Endothelial cell of umbilical vein (primary cell): ENCODE measurements around the gene IFRD2. TPM values are rescaled to one million over a fixed set of nuclear protein-coding genes. Genes with fewer than 3 reads are reported as not detected.
"Not testable (repeated sequence)": the region's sequence is repeated elsewhere in the genome, so short reads cannot be mapped to it uniquely, and the experiment has no call there.

Source experiments
- BruUV-seq: library from RNA; stranded (reverse); fragments of 400-500 nt; replicated peaks from 2 replicates; lab custom pipeline; 2021; lab: Mats Ljungman, UMichigan
- CTCF ChIA-PET: fragments of 300-600, 350-600 bp; sonication (Branson Sonifier 250); formaldehyde crosslinking; loops from one replicate; lab custom pipeline; 2021; ENCODE audit warnings: antibody characterized with exemption, inconsistent platforms; lab: Charles Lee
- POLR2A ChIA-PET: fragments of 300-600, 350-600 bp; sonication (Branson Sonifier 250); formaldehyde crosslinking; loops from one replicate; lab custom pipeline; 2021; ENCODE audit warnings: antibody characterized with exemption, inconsistent platforms; lab: Charles Lee
- DNase-seq: peaks from one replicate; pipeline ENCODE4 v3.0.0-alpha.2; 2011; ENCODE audit warnings: low read depth, low spot score
- FAIRE-seq: peaks from 2 replicates; lab custom pipeline; 2011; peaks lifted over from hg19 to GRCh38; lab: Jason Lieb, UNC
- H2AFZ ChIP-seq: 2 replicates; pipeline ENCODE4 v1.6.0; 2012; ENCODE audit warnings: low read depth, low read length, control low read depth, inconsistent platforms
- H3K27ac ChIP-seq: 2 replicates; pipeline ENCODE4 v1.5.1; 2011; ENCODE audit warnings: low read depth, mild to moderate bottlenecking, control low read depth, low read length, moderate library complexity; ENCODE audit not compliant: insufficient read depth
- H3K27me3 ChIP-seq, 2 experiments: 2 replicates each; pipeline versions ENCODE4 v1.6.0 to v1.6.1; 2011; ENCODE audit warnings: low read length in 2 of 2, mixed read lengths in 1 of 2; ENCODE audit not compliant: control insufficient read depth in 2 of 2, insufficient read depth in 2 of 2
- H3K36me3 ChIP-seq, 2 experiments: 2 replicates in 1 of 2; 3 replicates in 1 of 2; pipeline ENCODE4 v1.5.1; 2011; ENCODE audit warnings: low read length in 2 of 2, mild to moderate bottlenecking in 1 of 2, moderate library complexity in 1 of 2; ENCODE audit not compliant: control insufficient read depth in 2 of 2, insufficient read depth in 2 of 2; ENCODE audit errors: extremely low read depth in 1 of 2
- H3K4me1 ChIP-seq: 3 replicates; pipeline ENCODE4 v1.5.1; 2011; ENCODE audit warnings: mild to moderate bottlenecking, low read length; ENCODE audit not compliant: control insufficient read depth, insufficient read depth; ENCODE audit errors: extremely low read depth
- H3K4me2 ChIP-seq: 2 replicates; pipeline ENCODE4 v1.6.1; 2011; ENCODE audit warnings: low read length, control low read depth, mixed read lengths; ENCODE audit not compliant: insufficient read depth
- H3K4me3 ChIP-seq, 3 experiments: fragments of 200-600 bp in 1 of 3; sonication (generic), shearing (Covaris generic) in 1 of 3; replicated peaks in 1 of 3; 2 replicates each; pipeline ENCODE4 v1.5.1; 2011 to 2016; ENCODE audit warnings: control low read depth in 3 of 3, low read length in 3 of 3, mild to moderate bottlenecking in 2 of 3, inconsistent platforms in 1 of 3, low read depth in 1 of 3, moderate library complexity in 1 of 3; ENCODE audit not compliant: insufficient read depth in 1 of 3
- H3K79me2 ChIP-seq: 2 replicates; pipeline ENCODE4 v1.6.0; 2012; ENCODE audit warnings: low read length, inconsistent platforms; ENCODE audit not compliant: control insufficient read depth, insufficient read depth
- H3K9ac ChIP-seq: replicated peaks from 2 replicates; pipeline ENCODE3; 2011; ENCODE audit warnings: low read length, control low read depth; ENCODE audit not compliant: insufficient read depth; ENCODE audit errors: extremely low read depth
- H3K9me1 ChIP-seq: replicated peaks from 3 replicates; pipeline ENCODE4 v1.6.0; 2011; ENCODE audit warnings: mild to moderate bottlenecking, low read length; ENCODE audit not compliant: control insufficient read depth, insufficient read depth; ENCODE audit errors: extremely low read depth
- H3K9me3 ChIP-seq: replicated peaks from 2 replicates; pipeline ENCODE4 v1.5.1; 2012; ENCODE audit warnings: low read length, inconsistent platforms; ENCODE audit not compliant: control insufficient read depth, insufficient read depth
- H4K20me1 ChIP-seq: replicated peaks from 2 replicates; pipeline ENCODE3; 2011; ENCODE audit warnings: mild to moderate bottlenecking, low read length; ENCODE audit not compliant: control insufficient read depth, insufficient read depth; ENCODE audit errors: extremely low read depth
- CTCF ChIP-seq, 2 donors: IDR thresholded peaks; 1 replicate in 1 of 2; 2 replicates in 1 of 2; pipeline ENCODE4 v1.5.1; 2011; ENCODE audit warnings: low read length in 2 of 2, mild to moderate bottlenecking in 2 of 2, moderate library complexity in 2 of 2, control low read depth in 1 of 2, inconsistent platforms in 1 of 2, low read depth in 1 of 2; ENCODE audit not compliant: insufficient read depth in 1 of 2; ENCODE audit errors: extremely low read depth in 1 of 2
- EZH2 ChIP-seq: IDR thresholded peaks from 2 replicates; pipeline ENCODE4 v1.6.1; 2012; ENCODE audit warnings: borderline replicate concordance, low read depth, mild to moderate bottlenecking, moderate library complexity, low read length, inconsistent platforms; ENCODE audit not compliant: severe bottlenecking
- FOS ChIP-seq: IDR thresholded peaks from 2 replicates; pipeline ENCODE4 v1.6.1; 2011; ENCODE audit warnings: mild to moderate bottlenecking, low read length, moderate library complexity, borderline replicate concordance; ENCODE audit not compliant: insufficient read depth
- GATA2 ChIP-seq: IDR thresholded peaks from 2 replicates; pipeline ENCODE4 v1.7.0; 2011; ENCODE audit warnings: low read depth, mild to moderate bottlenecking, moderate library complexity, mixed read lengths, low read length; ENCODE audit not compliant: insufficient read length, insufficient read depth
- JUN ChIP-seq: IDR thresholded peaks from 2 replicates; pipeline ENCODE4 v1.6.1; 2011; ENCODE audit warnings: borderline replicate concordance, low read depth; ENCODE audit not compliant: insufficient read length, insufficient read depth
- MYC ChIP-seq: IDR thresholded peaks from one replicate; pipeline ENCODE4 v1.6.1; 2011; ENCODE audit warnings: mild to moderate bottlenecking, low read depth, low read length
- POLR2A ChIP-seq: IDR thresholded peaks from 2 replicates; pipeline ENCODE4 v1.6.1; 2012; ENCODE audit warnings: low read depth, mild to moderate bottlenecking, control low read depth, low read length
- POLR2AphosphoS5 ChIP-seq: IDR thresholded peaks from 2 replicates; pipeline ENCODE4 v1.6.1; 2012; ENCODE audit warnings: low read depth, mild to moderate bottlenecking, control low read depth, low read length, moderate library complexity; ENCODE audit not compliant: insufficient read depth
- dilution Hi-C: fragments of 300-500 bp; cut with MboI; formaldehyde crosslinking; loops from one replicate; pipeline ENCODE4 v1.15.0; 2019; ENCODE audit warnings: low sequenced_read_pairs; ENCODE audit not compliant: extremely low pct_ligation_motif_present
- intact Hi-C: fragments of 100-400 bp; cut with micrococcal nuclease; formaldehyde crosslinking; loops from one replicate; pipeline ENCODE4 v1.10.0; 2022
- polyA plus RNA-seq, 4 experiments: library from polyadenylated mRNA; depleted of rRNA in 3 of 4; stranded (reverse) in 3 of 4; unstranded in 1 of 4; fragments of >200 nt; gene quantifications; 2 replicates each; pipeline versions ENCODE4 v1.2.1 to v1.2.3, GENCODE V29; 2011 to 2012; ENCODE audit warnings: missing spikeins in 1 of 4
- total RNA-seq: library from RNA; stranded (reverse); gene quantifications from 2 replicates; pipeline ENCODE4 v1.2.3, GENCODE V29; 2021
- TF ChIP-seq, protein P1 (sequence below): IDR thresholded peaks from 2 replicates; pipeline ENCODE4 v1.6.1; 2011; ENCODE audit not compliant: insufficient read depth, insufficient read length

Gene IFRD2
- total and polyA plus RNA-seq, 2 donors (not counting 3 experiments of a cell fraction or from before 2014, with no cell fraction given): 99.4 to 111 TPM

GRCh38 chr3:50314342-50314741, 22.1 kb upstream of the IFRD2 start:
- BruUV-seq: no TSS peak
- TF ChIP-seq CTCF (IDR thresholded peaks at IDR 0.05; ENCODE audit: extremely low read depth in 1 of 2, insufficient read depth in 1 of 2, low read depth in 1 of 2, low read length in 2 of 2) (no peak), FOS (no peak), EZH2 (no peak), JUN (no peak), MYC (no peak), POLR2A (no peak), GATA2 (no peak), POLR2AphosphoS5 (no peak)
- TF ChIP-seq, protein P1, sequence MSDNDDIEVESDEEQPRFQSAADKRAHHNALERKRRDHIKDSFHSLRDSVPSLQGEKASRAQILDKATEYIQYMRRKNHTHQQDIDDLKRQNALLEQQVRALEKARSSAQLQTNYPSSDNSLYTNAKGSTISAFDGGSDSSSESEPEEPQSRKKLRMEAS: no peak
- ChIA-PET CTCF (interaction anchor here (1.8 to 2.2 kb wide), 2 partner anchors 9 to 10 kb away, joined by 5 to 19 read pairs; no protein-coding TSS in a partner anchor), POLR2A (interaction anchor here (0.6 kb wide), 1 partner anchor 8 kb away, joined by 4 read pairs; no protein-coding TSS in a partner anchor)
- DNase-seq (no peak), FAIRE-seq (no peak)
- Histone ChIP-seq H2AFZ (no peak overlapping the region), H3K36me3 (peaks cover 13 to 39% of the 10 kb centered on the region in 2 experiments), H3K27me3 (no peaks in the 10 kb centered on the region), H3K4me2 (no peak overlapping the region), H3K9ac (no peak overlapping the region), H3K9me3 (no peaks in the 10 kb centered on the region), H3K9me1 (no peaks in the 10 kb centered on the region), H3K79me2 (peaks cover 30% of the 10 kb centered on the region), H3K4me3 (no peak overlapping the region), H3K4me1 (peaks cover 31% of the 10 kb centered on the region), H3K27ac (no peak overlapping the region), H4K20me1 (no peaks in the 10 kb centered on the region)
- intact Hi-C loops (no loop called here), dilution Hi-C loops (no loop called here)

DNA sequence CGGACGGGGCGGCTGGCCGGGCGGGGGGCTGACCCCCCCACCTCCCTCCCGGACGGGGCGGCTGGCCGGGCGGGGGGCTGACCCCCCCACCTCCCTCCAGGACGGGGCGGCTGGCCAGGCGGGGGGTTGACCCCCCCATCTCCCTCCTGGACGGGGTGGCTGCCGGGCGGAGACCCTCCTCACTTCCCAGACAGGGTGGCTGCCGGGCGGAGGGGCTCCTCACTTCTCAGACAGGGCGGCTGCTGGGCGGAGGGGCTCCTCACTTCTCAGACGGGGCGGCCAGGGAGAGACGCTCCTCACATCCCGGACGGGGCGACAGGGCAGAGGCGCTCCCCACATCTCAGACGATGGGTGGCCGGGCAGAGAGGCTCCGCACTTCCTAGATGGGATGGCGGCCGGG, 19.8 kb upstream of the IFRD2 start:
- DNase-seq, CTCF ChIA-PET, H2AFZ ChIP-seq, FAIRE-seq, H3K9ac ChIP-seq, H3K4me3 ChIP-seq, intact Hi-C loops, H4K20me1 ChIP-seq, H3K9me1 ChIP-seq, H3K4me1 ChIP-seq, H3K27ac ChIP-seq, H3K79me2 ChIP-seq, dilution Hi-C loops, H3K4me2 ChIP-seq, BruUV-seq, H3K9me3 ChIP-seq, H3K27me3 ChIP-seq, POLR2A ChIA-PET: not testable (repeated sequence)
- H3K36me3 ChIP-seq: peaks cover 7 to 19% of the 10 kb centered on the region in 2 experiments
